Ovary (tissue), 3 donors: Measurements from ENCODE around the gene SMCO3.

ENCODE experiments used
- CTCF ChIP-seq, 3 donors: fragments of 450-650 bp in 2 of 3; fragments of 200-600 bp in 1 of 3; IDR thresholded peaks; one replicate each; pipeline versions ENCODE4 v1.5.1 to v1.8.0; 2016 to 2022; ENCODE audit warnings: antibody characterized with exemption in 3 of 3, mild to moderate bottlenecking in 1 of 3
- POLR2A ChIP-seq: fragments of 450-650 bp; IDR thresholded peaks from one replicate; pipeline ENCODE4 v1.6.1; 2017; ENCODE audit warnings: antibody characterized with exemption, mild to moderate bottlenecking, moderate library complexity
- donor health status: DM: no; HTN: no; CAD: no.

GRCh38 chr12:14772946-14773345 lies 41.0 kb downstream of the SMCO3 start:
- no peak for TF ChIP-seq POLR2A
- TF ChIP-seq CTCF (IDR thresholded peaks at IDR 0.05), result no peak
